HG03565 (cell line): ENCODE results near the gene CAMKK1.

Experiments used
- ATAC-seq: cut with Tn5 transposase; IDR thresholded peaks from one replicate; pipeline ENCODE4 v1.9.1; 2021; ENCODE audit warnings: mild to moderate bottlenecking, moderate library complexity; ENCODE audit not compliant: unreplicated experiment

Gene CAMKK1

GRCh38 chr17:3918372-3919122 lies 25.7 kb upstream of the CAMKK1 start:
- no peak for ATAC-seq

GRCh38 chr17:3917391-3917931 lies 24.6 kb upstream of the CAMKK1 start:
- ATAC-seq = no peak

GRCh38 chr17:3916825-3917224 lies 24.0 kb upstream of the CAMKK1 start:
- no peak for ATAC-seq

- ATAC-seq = no peak
Observed at GRCh38 chr17:3915995-3916696, 23.3 kb upstream of the CAMKK1 start, which contains the start of gene P2RX1. Gene P2RX1, minus strand, starts transcription at chr17:3916465. Its CDS starts 240 bp downstream, at chr17:3916225.

DNA sequence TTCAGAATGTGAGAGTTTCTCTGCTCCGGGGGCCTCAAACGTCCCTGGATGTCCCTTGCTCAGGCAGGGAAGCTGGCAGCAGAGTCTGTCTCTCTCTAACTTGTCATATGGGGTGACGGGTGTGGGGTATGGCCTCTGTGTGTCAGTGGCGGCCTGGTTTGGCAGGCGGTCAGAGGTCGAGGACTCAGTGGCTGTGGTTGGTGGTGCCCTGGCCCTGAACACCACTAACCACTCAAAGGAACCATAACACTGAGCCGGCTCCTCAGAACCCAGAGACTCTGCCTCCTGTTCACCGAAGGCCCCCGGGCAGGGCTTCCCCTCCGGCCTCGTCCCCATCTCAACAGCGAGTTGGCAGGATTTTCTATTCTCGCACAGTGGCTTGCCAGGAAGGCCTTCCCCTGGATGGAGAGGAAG lies 22.7 kb upstream of the CAMKK1 start:
- no peak for ATAC-seq

DNA sequence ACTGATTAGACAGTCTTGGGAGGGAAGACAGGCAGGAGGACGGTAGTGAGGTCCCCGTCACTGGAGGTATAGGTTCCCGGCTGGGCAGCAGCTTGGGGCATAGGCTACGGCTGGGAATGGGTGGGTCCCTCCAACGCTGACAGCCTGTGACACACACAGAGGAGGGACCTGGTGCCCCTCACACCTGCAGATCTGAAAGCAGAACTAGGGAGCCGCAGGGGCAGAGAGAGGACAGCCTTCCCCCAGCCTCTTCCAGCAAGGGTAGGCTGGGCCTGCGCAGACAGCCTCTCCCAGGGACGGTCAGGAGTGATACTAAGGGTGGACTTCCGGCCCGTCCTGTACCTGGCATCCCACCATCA lies 21.4 kb upstream of the CAMKK1 start:
- ATAC-seq = no peak

DNA sequence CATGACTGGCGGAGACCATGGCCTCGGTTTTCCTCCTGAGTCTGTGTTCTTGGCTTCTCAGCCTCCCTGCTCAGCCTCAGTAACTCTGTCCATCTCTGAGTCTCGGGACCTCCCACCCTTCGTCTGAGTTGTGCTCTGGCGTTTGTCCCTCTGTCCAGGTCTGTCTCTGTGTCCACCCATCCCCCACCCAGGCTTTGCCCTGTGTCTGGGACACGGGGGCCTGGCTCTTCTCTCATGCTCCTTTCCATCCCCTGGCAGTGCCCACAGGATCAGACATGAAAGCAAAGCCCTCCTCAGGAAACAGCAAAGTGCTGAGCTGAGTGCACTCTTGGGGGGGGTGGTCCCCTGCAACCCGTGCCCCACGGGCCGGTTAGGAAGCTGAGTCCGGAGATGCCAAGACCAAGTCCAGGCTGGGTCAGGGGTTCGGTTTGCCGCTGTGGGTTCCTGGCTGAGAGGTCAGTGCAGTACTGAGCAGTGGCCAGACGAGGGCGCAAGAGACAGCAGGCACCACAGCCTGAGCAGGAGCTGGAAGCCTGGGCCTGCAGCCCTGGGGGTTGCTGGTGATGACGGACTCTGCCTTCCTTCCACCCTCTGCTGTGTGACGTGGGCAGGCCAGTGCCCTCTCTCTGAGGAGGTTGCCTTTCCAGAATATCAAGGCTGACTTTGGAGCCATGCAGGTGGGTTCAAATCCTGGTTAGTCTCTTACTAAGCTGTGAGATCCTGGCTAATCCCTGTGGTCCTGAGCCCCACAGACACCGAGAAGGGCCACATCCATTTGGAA lies 20.9 kb upstream of the CAMKK1 start:
- ATAC-seq = no peak

GRCh38 chr17:3912827-3913226 lies 20.0 kb upstream of the CAMKK1 start:
- ATAC-seq = no peak

DNA sequence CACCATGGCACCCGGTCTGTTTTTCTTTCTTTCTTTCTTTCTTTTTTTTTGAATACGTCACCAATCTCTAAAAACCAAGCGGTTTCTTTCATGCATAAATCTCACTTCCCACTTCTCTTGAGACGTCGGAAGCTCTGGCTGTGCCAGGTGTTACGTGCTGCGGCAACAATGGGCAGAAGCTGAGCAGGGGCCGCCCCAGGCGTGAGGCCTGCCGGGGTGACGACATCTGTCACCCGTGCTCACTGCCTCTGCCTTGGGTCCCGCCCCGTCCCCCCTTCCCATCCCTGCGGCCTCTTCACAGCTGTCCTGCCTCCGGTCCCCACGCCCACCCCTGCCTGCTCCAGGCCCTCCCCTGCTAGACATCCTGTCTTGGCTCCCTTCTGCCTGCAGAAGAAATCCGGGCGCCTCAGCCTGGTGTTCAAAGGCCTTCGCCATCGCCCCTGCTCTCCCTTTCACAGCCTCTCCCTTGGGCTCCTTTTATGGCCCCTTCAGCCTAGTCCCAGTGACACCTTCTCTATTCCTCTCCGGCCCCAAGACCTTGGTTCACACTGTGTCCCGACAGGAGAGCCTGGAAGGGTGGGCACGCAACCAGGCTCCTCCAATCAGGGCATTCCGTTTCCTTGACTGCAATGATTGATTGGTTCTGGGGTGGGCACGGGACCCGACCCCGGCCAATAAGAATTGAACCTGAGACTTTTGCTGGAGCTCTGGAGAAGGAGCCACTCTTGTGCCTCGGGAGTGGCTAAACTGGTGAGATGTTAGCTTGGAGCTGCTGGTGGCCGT lies 18.6 kb upstream of the CAMKK1 start:
- ATAC-seq = peak; percentile 64

DNA sequence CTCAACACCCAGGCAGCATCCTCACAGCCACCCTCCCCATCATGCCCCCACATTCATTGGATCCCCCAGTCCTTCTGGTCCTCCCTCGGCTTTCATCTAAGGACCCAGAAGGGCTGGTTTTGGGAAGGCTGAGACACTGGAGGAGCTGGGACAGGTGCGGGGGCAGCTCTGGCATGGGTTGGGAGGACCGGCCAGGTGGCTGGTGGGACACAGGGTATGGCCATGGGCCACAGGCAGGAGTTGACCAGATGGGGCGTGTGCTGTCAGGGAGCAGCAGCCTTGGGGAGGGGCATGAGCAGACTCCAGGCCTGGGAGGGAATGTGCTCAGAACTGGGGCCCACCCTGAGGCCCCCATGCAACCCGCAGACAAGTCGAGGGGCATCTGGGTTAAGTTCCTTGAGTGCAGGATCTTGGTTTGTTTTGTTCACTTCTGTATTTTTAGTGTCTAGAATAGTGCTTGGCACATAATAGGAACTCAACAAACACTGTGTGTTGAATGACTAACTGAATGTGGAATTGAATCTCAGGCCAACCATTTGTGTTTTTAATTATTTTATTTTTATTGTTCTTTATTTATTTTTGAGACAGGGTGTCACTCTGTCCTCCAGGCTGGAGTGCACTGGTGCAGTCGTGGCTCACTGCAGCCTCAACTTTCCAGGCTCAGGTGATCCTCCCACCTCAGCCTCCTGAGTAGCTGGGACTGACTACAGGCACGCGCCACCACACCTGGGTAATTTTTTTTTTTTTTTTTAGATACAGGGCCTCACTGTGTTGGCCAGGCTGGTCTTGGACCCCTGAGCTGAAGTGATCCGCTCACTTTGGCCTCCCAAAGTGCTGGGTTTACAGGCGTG lies 17.8 kb upstream of the CAMKK1 start:
- ATAC-seq = no peak

GRCh38 chr17:3909257-3909656 lies 16.4 kb upstream of the CAMKK1 start:
- ATAC-seq = no peak

DNA sequence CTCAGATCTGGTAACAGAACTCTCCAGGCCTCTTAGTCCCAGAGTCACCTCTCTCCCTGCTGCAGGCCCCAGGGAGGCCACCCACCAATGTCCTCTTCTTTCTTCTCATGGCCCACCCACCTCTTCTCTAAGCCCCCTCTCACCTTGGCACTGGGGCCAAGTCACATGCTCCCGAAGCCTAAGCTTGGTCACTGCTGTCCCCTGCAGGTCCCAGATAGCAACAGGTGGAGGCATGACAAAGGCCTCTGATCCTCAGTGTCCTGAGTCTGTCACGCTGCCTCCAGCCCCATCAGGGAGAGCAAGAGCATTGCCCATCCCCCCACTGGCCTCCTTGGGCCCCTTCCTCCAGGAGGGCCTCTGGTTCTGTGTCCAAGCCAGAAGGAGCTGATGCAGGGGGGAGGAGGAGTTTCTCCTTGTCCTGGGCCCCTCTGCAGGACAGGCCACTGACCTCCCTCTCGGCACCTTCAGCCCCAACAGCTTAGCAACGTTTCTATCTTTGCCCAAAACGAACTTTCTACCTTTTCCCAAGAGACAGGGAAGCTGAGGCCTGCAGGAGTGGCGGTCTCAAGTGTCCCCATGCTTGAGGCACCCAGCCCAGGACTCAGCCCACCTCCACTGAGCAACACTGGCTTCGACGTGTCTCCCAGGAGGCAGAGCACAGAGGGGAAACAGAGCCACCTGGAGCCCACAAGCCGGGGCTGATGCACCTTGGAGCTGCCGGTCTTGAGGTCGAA lies 14.8 kb upstream of the CAMKK1 start:
- no peak for ATAC-seq

DNA sequence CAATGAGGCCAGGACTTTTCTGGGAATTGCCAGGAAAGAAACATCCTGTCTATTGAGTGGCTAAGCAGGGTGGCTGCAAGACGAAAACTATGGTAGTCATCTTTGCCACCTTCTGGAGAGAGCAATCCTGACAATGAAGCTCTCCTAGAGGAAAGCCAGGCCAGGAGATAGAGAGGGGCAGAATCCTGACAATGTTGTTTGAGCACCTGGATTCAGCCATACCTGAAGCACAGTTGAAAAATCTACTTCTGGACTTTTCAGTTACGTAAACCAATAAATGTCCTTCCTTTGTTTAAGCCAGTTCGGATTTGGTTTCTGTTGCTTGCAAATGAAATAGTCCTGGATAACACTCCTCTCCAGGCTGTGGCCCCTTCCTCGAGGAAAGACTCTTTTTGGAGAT lies 14.0 kb upstream of the CAMKK1 start:
- ATAC-seq = no peak

- ATAC-seq = no peak
Observed at GRCh38 chr17:3905017-3905520, 12.2 kb upstream of the CAMKK1 start.

DNA sequence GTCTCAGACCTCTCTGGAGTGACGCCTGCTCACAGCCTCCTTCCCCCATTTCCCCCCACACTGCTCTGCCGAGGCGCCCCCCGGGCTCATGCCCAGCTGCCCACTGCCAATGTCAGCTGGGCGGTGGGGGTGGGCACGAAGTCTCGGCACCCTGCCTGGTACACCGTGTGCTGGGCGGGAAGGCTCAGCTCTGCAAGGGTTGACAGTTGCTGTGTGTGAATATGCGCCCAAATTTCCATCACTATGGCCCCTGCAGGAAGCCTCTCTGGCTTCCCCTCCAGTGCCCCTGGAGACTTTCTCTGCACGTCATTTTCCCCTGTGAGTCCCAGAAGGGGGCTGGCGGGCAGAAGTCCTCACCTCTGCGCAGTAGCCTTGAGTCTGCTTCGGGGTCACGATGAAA lies 11.6 kb upstream of the CAMKK1 start:
- ATAC-seq = no peak

- no peak for ATAC-seq
Observed at GRCh38 chr17:3903881-3904290, 11.0 kb upstream of the CAMKK1 start.

DNA sequence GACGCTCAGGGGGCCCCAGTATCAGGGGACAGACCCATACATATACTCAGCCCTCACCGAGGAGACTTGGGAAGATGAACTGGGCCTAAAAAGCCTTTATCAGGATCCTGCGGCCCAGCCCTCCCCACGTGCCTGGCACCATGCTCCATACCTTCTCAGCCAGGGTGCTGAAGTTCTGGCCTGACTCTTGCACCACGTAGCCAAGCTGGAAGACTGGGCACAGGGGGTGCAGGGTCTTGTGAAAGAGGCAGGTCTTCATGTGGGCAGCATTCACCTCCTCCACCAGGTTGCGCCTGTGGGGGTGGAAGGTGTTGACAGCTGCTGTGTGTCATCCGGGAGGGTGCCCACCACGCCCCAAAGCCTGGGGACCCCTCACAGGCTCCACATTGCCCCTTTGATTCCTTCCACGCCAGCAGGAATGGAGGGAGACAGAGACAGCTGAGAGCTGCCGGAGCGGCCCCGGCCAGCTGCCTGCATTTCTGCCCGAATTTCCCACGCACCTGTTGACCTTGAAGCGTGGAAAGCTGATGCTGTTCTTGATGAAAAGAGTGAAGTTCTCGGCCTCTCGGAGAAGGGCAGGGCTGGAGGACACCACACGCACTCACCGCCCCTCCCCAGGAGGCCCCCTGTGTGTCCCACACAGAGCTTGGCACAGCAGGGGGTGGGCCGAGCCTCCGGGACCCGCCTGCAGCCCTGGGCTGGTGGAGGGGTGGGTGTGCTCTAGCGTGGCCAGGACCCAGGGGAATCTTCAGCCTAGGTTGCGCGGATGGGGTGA lies 10.4 kb upstream of the CAMKK1 start:
- no peak for ATAC-seq

DNA sequence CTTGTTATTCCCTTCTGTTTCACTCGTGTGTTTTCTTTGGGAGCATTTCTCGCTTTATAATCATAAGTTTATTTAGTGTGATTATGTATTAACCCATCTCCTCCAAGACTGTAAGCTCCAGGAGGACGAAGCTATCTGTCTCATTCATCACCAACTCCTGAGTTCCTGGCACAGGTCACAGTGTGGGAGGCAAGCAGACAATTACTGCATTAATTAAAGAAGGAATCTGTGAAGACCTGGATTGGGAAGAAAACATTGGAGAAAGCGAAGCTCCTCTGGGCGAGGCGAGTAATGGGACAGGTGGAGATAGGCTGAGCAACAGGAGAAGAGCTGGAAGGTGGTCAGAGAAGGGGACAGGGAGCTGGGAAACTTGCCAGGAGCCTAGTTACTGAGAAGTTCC lies 7.8 kb upstream of the CAMKK1 start:
- ATAC-seq = no peak
